Measurements from ENCODE around the gene TP53RK. TPM values are rescaled to one million over a fixed set of nuclear protein-coding genes. Genes with fewer than 3 reads are reported as not detected.

The TP53RK gene
- total and polyA plus RNA-seq, 2 of the 13 experiments (the other 11 are each of a cell fraction or from before 2014, with no cell fraction given) = 12.9 to 25.5 TPM

- TF ChIP-seq ZNF225 (CRISPR knock-in tag; IDR thresholded peaks at IDR 0.05) (0 out of 2 replicates have a peak, but pooled peaks have one; percentile 58), ZNF674 (CRISPR knock-in tag; IDR thresholded peaks at IDR 0.05; ENCODE audit: low read depth) (no peak), MIER2 (CRISPR knock-in tag; IDR thresholded peaks at IDR 0.05) (0 out of 2 replicates have a peak, but pooled peaks have one; percentile 38), ZNF501 (CRISPR knock-in tag; IDR thresholded peaks at IDR 0.05) (no peak), PAWR (CRISPR knock-in tag; IDR thresholded peaks at IDR 0.05; ENCODE audit: borderline replicate concordance) (no peak), ZNF512 (CRISPR knock-in tag; IDR thresholded peaks at IDR 0.05) (no peak), ZNF3 (CRISPR knock-in tag; IDR thresholded peaks at IDR 0.05) (peak; percentile 76), ZNF30 (CRISPR knock-in tag; IDR thresholded peaks at IDR 0.05) (no peak), ZNF777 (CRISPR knock-in tag; IDR thresholded peaks at IDR 0.05) (no peak), ZNF564 (CRISPR knock-in tag; IDR thresholded peaks at IDR 0.05) (no peak), ZNF670 (CRISPR knock-in tag; IDR thresholded peaks at IDR 0.05; ENCODE audit: borderline replicate concordance) (peak; percentile 67; the same call in 1 of the 2 replicates), ATAD3A (CRISPR knock-in tag; IDR thresholded peaks at IDR 0.05) (no peak), IRF2 (CRISPR knock-in tag; IDR thresholded peaks at IDR 0.05) (peak; percentile 83; the same call in 1 of the 2 replicates), GFI1 (CRISPR knock-in tag; IDR thresholded peaks at IDR 0.05; ENCODE audit: borderline replicate concordance) (no peak; the same call in 1 of the 2 replicates), CREB3 (CRISPR knock-in tag; IDR thresholded peaks at IDR 0.05) (no peak), ZNF547 (CRISPR knock-in tag; IDR thresholded peaks at IDR 0.05) (no peak), UBTF (CRISPR knock-in tag; IDR thresholded peaks at IDR 0.05) (peak; percentile 42; the same call in 1 of the 2 replicates), HMGXB3 (CRISPR knock-in tag; IDR thresholded peaks at IDR 0.05; ENCODE audit: borderline replicate concordance) (peak; percentile 67), TBP (CRISPR knock-in tag; IDR thresholded peaks at IDR 0.05) (no peak), RORA (CRISPR knock-in tag; IDR thresholded peaks at IDR 0.05) (no peak), ZNF720 (CRISPR knock-in tag; IDR thresholded peaks at IDR 0.05) (no peak), SMARCE1 (IDR thresholded peaks at IDR 0.05; ENCODE audit: borderline replicate concordance) (no peak)
These were observed 48.5 kb downstream of the TP53RK start (continued) for GRCh38 chr20:46640536-46641311.

All from HepG2 (cell line).